ENCODE results near the gene PDILT.

Gene PDILT

GRCh38 chr16:20396846-20397467 is 7.6 kb downstream of the PDILT start:
- no peak for TF ChIP-seq CTCF (IDR thresholded peaks at IDR 0.05; ENCODE audit: low read depth, low read length)
- DNase-seq (ENCODE audit: low read depth in 2 of 2), result no peak
- H3K4me3 ChIP-seq (replicated peaks in 1 of 2; ENCODE audit: low read depth in 2 of 2, low read length in 2 of 2), result no peak overlapping the region

GRCh38 chr16:20395946-20396345 is 8.6 kb downstream of the PDILT start:
- H3K4me3 ChIP-seq (replicated peaks in 1 of 2; ENCODE audit: low read depth in 2 of 2, low read length in 2 of 2), result no peak overlapping the region
- TF ChIP-seq CTCF (IDR thresholded peaks at IDR 0.05; ENCODE audit: low read depth, low read length), result no peak
- no peak for DNase-seq (ENCODE audit: low read depth in 2 of 2)

- no peak for TF ChIP-seq CTCF (IDR thresholded peaks at IDR 0.05; ENCODE audit: low read depth, low read length)
- DNase-seq (ENCODE audit: low read depth in 2 of 2), result peak in 1 of 2 donors; percentile 52
- H3K4me3 ChIP-seq (replicated peaks in 1 of 2; ENCODE audit: low read depth in 2 of 2, low read length in 2 of 2), result no peak overlapping the region
Measured at GRCh38 chr16:20393801-20394577, 10.5 kb downstream of the PDILT start.

- DNase-seq (ENCODE audit: low read depth in 2 of 2), result no peak
- H3K4me3 ChIP-seq (replicated peaks in 1 of 2; ENCODE audit: low read depth in 2 of 2, low read length in 2 of 2), result no peak overlapping the region
- TF ChIP-seq CTCF (IDR thresholded peaks at IDR 0.05; ENCODE audit: low read depth, low read length), result no peak
Measured at GRCh38 chr16:20391045-20391444, 13.5 kb downstream of the PDILT start.

- no peak for DNase-seq (ENCODE audit: low read depth in 2 of 2)
- no peak overlapping the region for H3K4me3 ChIP-seq (replicated peaks in 1 of 2; ENCODE audit: low read depth in 2 of 2, low read length in 2 of 2)
- TF ChIP-seq CTCF (IDR thresholded peaks at IDR 0.05; ENCODE audit: low read depth, low read length), result no peak
Measured at GRCh38 chr16:20388854-20389253, 15.7 kb downstream of the PDILT start.

GRCh38 chr16:20387978-20388377 is 16.6 kb downstream of the PDILT start:
- no peak for DNase-seq (ENCODE audit: low read depth in 2 of 2)
- TF ChIP-seq CTCF (IDR thresholded peaks at IDR 0.05; ENCODE audit: low read depth, low read length), result no peak
- H3K4me3 ChIP-seq (replicated peaks in 1 of 2; ENCODE audit: low read depth in 2 of 2, low read length in 2 of 2), result no peak overlapping the region
